Frontal cortex (tissue), 4 donors: ENCODE measurements around the gene CD72. TPM values are rescaled to one million over a fixed set of nuclear protein-coding genes. Genes with fewer than 3 reads are reported as not detected.

Experiments used
- DNase-seq, 2 donors: peaks; one replicate each; pipeline ENCODE4 v3.0.0; 2012; ENCODE audit warnings: low spot score in 2 of 2
- FAIRE-seq: peaks from 2 replicates; lab custom pipeline; 2012; peaks lifted over from hg19 to GRCh38; lab: Jason Lieb, UNC
- total RNA-seq: library from RNA; depleted of rRNA; stranded (reverse); fragments of >200 nt; gene quantifications from one replicate; pipeline ENCODE4 v1.2.3, GENCODE V29; 2014
- donor health status: control.
- donor health status: control.
- donor health status: control.

CD72 gene, protein sequence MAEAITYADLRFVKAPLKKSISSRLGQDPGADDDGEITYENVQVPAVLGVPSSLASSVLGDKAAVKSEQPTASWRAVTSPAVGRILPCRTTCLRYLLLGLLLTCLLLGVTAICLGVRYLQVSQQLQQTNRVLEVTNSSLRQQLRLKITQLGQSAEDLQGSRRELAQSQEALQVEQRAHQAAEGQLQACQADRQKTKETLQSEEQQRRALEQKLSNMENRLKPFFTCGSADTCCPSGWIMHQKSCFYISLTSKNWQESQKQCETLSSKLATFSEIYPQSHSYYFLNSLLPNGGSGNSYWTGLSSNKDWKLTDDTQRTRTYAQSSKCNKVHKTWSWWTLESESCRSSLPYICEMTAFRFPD
- 0.41 TPM for total RNA-seq

DNA sequence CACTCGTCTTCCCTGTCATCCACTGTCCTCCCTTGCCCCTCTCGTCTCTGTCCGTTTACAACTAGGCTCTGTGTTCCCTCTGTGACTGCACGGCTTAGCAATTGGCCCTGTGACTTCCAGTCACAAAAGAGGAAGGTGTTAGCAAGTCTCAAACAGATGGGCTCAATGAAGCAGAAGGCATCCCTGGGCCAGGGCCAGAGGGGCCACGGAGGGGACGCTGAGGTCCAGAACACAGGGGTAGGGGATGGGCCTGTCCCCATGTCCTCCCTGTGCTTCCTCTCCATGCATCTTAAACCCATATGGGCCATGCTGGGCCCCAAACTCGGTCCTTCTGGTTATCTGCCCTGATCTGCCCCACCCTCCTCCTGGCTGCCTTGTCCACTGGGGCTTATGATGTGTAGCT lies at the start of gene CD72:
CD72 (minus strand) TSS at position 89 of the 403 bp plus-strand sequence. CDS start 110 bp downstream, outside the sequence.
- FAIRE-seq (no peak), DNase-seq (no peak)

DNA sequence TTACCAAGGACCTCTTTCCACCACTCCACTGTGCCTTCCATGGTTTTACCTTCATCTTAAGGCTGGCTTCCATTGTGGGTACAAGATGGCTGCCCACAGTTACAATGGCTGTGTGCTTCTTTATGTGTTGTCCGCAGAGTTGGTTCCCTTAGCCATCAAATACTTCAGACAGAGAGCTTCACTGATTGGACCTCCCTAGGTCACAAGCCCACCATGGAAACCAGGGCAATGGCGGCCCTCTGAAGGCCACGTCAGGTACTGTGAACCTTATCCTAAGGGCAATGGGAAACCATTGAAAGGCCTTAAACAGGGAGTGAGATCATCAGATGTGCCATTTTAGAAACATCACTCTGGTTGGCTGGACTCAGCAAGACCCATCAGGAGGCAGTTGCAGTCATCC lies 49.7 kb upstream of the CD72 start:
- FAIRE-seq (no peak), DNase-seq (no peak)

DNA sequence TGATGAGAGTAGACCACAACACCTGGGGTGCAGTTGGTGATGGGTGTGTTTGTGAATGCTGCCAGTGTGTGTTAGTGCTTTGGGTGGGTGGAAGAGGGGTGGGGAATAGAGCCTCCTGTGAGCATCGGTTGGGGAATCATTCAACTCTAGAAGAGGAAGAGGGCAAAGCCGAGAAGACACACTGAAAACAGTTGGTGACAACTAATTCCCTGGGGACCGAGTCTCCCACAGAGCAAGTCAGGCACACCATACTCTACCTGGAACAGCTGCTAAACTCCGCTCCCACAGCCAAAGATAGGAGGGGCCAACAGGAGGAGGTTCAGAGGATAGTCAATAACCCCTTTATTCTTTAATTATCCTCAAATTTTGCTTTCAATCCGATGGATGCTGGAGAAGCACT lies 48.3 kb upstream of the CD72 start:
- DNase-seq (no peak), FAIRE-seq (no peak)

DNA sequence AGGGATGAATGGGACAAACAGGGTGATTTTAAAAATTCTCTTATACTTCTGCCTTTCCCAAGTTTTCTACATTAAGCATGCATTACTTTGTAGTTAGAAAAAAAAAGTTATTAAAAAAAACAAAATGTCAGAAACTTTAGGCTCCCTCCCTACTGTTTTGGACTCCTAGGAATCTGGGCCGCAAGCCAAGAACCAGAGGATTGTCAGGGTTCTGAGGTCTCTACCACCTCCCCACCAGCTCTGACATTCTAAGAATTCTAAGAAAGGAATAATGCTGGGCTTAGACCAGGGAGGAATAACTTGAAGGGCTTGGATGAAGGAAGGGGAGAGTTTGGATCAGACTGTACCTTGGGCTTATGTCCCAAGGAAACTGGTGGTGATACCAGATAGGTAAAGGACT lies 47.8 kb upstream of the CD72 start:
- DNase-seq (no peak), FAIRE-seq (no peak)

DNA sequence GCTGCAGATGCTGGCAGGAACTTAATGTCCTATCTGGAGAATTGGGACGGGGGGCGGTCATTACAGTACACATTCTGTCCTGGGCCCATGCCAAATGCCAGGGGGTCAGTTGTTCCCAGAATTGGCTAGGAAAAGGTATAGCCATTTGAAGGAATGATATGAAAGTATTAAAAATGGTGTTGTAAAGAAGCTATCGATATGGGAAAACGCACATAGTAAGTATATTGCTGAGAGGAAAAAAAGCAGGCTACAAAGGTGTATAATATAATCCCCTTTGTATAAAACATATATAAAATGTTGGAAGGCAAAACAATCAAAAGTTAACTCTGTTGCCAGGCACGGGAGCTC lies 47.2 kb upstream of the CD72 start:
- FAIRE-seq = no peak

DNA sequence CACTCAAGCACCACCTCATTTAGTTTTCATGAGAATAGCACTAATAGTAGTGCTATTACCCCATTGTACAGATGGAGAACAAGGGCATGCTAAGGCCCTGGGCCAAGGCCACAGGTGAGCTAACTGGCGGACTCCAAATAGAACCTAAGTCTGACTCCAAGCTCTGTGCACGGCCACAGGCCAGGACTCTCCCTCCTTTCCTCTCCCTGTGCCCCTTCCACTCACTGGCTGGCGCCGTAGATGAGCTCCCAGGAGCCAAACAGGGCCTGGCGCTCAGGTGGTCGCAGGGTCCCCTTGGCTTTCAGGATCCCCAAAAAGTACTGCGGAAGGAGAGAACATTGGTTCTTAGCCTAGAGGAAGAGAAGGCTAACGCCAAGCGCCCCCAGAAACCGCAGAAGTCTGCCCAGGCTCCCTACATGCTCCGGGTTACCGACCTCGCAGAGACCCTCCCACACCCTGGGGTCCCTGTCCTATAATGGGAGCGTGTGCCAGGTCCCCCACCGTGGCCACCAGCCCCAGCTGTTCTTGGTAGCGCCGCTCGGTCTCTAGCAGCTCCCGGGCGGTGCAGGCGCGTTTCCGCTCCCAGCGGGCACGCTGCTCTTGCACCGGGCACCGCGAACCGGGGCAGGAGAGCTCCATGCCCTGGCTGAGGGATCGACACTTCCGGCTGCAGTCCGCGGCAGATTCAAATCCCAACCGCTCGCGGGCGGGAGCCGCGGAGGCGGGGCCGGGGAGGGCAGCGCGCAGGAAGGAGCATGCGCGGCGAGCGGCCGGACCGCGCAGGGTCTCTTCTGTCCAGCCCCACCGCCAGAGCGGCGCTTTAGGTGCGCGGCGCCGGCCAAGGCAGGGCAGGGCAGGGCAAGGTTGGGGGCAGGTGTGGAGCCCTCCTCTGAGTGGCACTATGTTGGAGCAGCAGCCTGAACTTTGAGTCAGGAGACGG lies 46.6 kb upstream of the CD72 start, which contains the start of gene ARHGEF39:
ARHGEF39 (minus strand) TSS at position 665 of the 940 bp plus-strand sequence; CDS start at position 639, 26 bp downstream.
- FAIRE-seq (no peak), DNase-seq (peak; percentile 80 to 91)

More for the DNA sequence above, 47.2 kb upstream of the CD72 start:
- no peak for DNase-seq

DNA sequence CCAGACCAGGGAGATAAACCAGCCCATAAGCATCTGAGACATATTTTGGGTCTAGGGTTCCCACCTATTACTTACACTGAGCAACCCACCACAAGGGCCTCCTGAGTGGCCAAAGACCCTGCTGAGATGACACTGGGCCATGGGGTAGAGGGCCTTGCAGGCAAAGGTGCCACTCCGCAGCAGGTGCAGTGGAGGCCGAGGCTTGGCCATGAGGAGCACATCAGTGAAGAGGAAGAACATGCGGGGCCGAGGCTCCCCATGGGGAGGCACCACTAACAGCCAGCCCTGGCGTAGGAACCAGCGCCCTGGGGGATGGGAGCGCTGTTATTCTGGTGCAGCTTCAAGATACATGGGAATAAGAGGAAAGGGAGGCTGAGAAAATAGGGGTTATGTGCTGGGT lies 44.2 kb upstream of the CD72 start:
- no peak for DNase-seq
- FAIRE-seq = no peak

DNA sequence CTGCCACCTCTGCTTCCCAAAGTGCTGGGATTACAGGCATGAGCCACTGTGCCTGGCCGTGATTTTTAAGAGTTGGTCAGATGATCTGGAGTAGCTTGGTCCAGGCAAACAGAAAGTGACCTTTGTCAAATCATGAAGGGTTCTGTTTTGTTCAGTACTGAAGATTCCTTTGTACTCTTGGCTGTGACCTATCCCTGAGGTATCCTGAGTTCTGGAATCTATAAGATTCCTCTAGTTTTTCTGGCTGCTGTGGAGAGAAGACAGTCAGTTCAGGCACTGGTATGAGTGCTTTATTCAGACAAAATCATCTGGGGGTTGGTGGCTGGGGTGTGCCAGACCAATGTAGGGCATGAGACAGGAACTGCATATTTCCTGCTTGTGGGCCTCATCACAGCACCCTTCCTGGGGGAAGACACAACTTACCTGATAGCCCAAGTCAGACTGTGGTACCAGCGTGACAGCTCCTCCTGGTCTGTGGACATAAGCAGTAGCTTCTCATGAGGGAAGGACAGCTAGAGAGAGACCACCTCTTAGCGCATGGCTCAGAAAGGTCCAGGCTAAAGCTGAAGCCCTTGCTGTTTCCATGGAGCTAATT lies 43.6 kb upstream of the CD72 start:
- FAIRE-seq (no peak), DNase-seq (no peak)

DNA sequence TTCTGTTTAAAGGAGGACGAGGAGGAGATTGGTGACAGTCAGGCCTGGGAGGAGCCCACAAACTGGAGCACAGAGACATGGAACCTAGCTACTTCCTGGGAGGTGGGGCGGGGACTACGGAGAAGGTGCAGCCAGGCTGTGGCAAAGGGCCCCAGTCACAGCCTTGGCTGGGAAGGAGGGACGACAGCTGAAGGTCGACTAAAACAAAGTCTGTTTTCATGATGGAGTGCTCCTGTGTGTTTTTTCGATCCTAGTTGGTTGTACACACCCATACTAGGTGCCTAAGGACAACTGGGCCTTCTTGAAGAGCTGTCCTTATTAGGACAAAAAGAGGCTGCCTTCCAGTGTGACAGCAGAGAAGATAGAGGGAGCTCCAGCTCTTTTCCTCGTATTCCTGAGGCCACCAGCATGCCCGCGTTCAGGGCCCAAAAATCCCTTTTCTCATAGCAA lies 42.8 kb upstream of the CD72 start:
- FAIRE-seq (no peak), DNase-seq (no peak)

DNA sequence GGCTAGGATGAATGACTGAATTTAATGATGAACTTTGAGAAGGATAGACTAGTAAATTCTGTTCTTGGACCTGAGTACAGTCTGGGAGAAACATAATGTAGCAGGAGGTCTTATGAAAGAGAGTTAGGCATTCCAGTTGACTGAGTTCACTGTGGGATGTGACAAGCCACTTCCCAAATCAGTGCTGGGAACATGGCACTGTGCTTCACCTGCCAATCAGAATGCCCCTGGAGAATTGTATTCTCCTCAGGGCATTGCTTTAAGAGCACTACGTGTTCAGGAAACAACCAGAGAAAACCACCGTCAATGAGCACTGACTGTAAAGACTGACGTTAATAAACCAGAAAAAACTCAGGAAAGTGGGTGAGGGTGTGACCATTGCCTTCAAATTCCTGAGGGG lies 41.1 kb upstream of the CD72 start:
- FAIRE-seq = no peak
- no peak for DNase-seq

DNA sequence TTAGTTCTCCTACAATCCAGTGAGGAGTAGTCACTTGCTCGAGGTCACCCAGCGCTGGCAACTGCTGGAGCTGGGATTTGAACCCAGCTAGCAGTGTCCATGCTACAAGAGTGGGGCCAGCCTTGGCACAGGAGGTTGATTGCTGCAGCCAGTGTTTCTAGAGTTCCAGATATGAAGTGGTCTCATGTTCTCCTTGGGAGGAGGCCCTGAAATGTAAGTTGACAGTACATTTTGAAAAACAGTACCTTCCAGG lies 40.7 kb upstream of the CD72 start:
- no peak for FAIRE-seq
- DNase-seq = no peak

DNA sequence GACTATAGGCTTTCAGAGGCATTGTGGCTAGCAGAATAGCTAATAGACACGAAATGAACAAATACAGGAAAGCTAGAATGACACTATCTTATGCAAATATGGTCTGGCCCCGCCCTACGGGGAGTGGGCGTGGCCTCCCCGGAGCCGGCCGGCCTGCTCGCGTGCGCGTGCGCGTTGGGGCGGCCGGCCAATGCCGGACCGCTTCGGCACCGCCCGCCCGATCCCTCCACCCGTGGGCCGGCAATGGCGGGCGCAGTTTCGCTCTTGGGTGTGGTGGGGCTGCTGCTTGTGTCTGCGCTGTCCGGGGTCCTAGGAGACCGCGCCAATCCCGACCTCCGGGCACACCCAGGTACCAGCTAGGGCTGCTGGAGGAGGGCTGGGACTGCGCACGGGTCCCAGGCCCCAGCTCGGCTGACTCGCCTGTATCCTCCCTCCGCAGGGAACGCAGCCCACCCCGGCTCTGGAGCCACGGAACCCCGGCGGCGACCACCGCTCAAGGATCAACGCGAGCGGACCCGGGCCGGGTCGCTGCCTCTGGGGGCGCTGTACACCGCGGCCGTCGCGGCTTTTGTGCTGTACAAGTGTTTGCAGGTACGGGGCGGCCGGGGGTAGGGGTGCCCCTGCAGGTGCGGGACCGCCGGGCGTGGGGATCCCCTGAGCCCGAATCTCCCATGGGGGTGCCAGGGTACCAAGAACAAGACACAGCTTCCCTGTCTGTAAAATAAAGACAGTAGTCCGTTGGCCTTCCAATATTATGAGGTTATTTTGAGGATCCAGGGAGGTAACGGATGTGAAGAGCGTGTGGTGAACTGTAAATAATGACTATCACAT lies 40.1 kb upstream of the CD72 start, which contains the start of gene CCDC107:
CCDC107 (plus strand) TSS at position 156 of the 831 bp plus-strand sequence; CDS start at position 244, 88 bp downstream.
- FAIRE-seq (no peak), DNase-seq (peak; percentile 91 to 95)

DNA sequence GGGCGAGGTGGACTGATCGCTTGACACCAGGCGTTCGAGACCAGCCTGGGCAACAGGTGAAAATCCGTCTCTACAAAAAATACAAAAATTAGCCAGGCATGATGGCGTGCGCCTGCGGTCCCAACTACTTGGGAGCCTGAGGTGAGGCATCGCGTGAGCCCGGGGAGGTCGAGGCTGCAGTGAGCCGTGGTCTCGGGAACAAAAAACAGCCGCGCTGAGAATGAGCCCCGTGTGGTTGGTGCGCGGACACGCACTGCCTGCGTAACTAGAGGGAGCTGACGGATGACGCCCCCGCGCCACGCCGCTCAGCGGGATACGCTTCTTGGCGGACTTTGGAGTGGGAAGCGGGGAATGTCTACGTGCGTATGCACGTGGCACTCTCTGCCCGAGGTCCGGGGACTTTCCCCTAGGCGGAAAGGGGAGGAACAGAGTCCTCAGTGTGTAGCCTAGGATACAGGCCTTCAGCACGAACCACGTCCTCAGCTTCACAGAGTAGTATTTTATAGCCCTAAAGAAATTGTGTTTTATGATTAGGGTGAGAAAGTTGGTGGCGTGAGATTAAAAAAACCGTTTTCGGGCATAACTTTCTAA lies 39.4 kb upstream of the CD72 start, which contains the start of gene RMRP:
RMRP (minus strand) TSS at position 474 of the 591 bp plus-strand sequence.
- FAIRE-seq (no peak), DNase-seq (peak; percentile 92 to 93)

DNA sequence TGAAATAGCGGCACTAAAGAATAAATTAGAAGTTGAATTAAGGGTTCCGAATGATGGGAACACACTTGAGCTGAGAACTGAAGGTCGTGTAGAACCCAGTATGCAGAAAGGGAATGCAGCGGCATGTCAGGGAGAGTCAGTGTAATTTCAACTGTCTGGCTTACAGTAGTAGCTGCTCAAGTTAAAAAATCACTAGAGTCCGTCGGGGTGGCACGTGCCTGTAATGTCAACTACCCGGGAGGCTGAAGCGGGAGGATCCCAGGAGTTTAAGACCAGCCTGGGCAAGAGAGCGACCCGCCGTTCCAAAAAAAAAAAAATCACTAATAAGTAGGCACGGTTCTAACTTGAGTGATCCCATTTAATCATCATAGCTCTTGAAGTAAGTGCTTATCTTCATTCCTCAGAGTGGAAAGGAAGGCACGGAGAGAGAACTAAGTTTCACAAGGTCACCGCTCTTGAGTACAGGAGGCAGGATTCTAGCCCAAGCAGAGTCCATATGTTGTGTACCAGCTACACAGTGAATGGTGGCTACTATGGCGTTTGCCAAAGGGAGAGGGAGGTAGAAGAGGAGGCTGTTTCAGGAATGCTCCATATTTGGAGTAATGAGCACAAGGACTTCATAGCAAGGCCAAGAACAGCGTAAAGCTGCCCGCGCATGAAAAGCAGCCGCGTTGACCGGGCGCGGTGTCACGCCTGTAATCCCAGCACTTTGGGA lies 38.8 kb upstream of the CD72 start:
- no peak for DNase-seq

DNA sequence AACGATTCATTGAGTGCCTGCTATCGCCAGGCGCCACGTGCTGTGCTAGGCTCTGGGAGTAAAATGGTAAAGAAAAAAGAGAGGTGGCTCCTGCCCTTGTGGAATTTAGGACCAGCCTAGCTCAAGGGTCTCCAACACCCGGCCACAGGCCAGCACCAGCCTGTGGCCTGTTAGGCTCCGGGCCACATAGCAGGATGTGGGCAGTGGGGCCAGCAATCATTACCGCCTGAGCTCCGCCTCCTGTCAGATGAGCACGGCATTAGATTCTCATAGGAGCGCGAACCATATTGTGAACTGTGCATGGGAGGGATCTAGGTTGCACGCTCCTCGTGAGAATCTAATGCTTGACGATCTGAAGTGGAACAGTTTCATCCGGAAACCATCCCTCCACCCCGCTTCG lies 38.1 kb upstream of the CD72 start:
- DNase-seq (no peak), FAIRE-seq (no peak)

More for the DNA sequence above, 38.8 kb upstream of the CD72 start:
- no peak for FAIRE-seq

DNA sequence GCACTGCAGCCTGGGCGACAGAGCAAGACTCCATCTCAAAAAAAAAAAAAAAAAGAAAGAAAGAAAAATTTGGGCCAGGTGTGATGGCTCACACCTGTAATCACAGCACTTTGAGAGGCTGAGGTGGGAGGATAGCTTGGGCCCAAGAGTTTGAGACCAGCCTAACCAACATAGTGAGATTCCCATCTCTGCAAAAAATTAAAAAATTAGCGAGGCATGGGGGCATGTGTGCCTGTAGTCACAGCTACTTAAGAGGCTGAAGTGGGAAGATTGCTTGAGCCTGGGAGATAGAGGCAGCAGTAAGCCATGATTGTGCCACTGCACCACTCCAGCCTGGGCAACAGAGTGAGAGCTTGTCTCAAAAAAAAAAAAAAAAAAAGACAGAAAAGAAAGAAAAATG lies 35.4 kb upstream of the CD72 start:
- FAIRE-seq = no peak

DNA sequence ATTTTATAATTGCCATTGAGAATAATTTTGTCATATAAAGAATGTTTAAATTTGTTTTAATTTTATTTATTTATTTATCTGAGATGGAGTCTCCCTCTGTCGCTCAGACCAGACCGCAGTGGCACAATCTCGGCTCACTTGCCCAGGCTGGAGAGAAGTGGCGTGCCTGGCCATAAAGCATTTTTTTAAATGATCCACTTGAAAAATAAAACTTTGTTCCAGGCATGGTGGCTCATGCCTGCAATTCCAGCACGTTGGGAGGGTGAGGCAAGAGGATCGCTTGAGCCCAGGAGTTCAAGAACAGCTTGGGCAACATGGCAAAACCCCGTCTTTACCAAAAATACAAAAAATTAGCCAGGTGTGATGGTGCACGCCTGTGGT lies 34.6 kb upstream of the CD72 start:
- FAIRE-seq (no peak), DNase-seq (no peak)

More for the DNA sequence above, 35.4 kb upstream of the CD72 start:
- no peak for DNase-seq

DNA sequence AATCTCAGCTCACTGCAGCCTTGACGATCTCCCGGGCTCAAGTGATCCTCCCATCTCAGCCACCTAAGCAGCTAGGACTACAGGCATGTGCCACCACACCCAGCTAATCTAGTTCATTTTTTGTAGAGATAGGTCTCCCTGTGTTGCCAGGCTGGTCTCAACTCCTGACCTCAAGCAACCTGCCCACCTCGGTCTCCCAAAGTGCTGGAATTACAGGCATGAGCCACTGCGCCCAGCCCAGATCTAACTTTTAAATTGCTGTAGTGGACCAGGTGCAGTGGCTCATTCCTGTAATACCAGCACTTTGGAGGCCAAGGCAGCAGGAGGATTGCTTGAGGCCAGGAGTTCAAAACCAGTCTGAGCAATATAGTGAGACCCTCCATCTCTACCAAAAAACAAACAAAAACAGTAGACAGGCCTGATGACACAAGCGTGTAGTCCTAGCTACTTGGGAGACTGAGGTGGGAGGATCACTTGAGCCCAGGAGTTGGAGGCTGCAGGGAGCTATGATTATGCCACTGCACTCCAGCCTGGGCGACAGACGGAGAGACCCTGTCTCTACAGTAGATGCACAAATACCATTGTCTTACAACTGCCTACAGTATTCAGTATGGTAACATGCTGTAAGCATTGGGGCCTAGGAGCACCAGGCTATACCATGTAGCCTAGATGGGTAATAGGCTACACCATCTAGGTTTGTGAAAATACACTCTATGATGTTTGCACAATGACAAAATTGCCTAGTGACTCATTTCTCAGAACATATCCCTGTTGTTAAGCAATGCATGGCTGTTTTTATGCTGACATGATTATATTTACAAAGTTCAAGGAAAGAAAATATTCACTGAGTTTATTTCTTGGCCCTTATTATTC lies 34.0 kb upstream of the CD72 start:
- DNase-seq = no peak

More for the DNA sequence above, 34.0 kb upstream of the CD72 start:
- no peak for FAIRE-seq
